ENCODE data around the gene CNTN5.

The CNTN5 gene

GRCh38 chr11:99671808-99672409 is 651.2 kb downstream of the CNTN5 start:
- TF ChIP-seq CTCF (IDR thresholded peaks at IDR 0.05) = no peak

DNA sequence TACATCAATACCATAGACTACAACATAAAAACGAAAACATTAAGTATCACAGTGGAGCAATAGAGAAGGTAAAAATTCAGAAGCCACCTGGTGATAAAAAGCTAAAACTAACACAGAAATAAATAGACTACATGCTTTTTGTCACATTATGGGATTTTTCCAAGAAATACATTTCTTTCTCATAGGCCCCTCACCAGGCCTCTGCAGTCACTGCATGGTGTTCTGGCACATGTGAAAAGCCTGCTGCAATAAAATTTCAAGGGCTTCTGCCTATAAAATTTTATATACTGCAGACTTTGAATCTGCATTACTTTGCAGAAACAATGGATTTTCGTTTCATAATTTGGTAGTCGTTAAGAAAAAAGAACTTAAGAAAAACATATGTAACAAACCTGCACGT is 655.5 kb downstream of the CNTN5 start:
- TF ChIP-seq CTCF (IDR thresholded peaks at IDR 0.05) = no peak
- H3K27me3 ChIP-seq = no peaks in the 10 kb centered on the region
- H3K9me3 ChIP-seq = no peaks in the 10 kb centered on the region
- intact Hi-C loops (cut with DNase I; ENCODE audit: low total_unique reads) = no loop called here
- H3K4me1 ChIP-seq = no peaks in the 10 kb centered on the region
- no peak overlapping the region for H3K4me3 ChIP-seq
- DNase-seq = no peak
- H3K27ac ChIP-seq = no peak overlapping the region
- no peaks in the 10 kb centered on the region for H3K36me3 ChIP-seq

More at GRCh38 chr11:99671808-99672409, 651.2 kb downstream of the CNTN5 start:
- Histone ChIP-seq H3K4me1 (no peaks in the 10 kb centered on the region), H3K36me3 (no peaks in the 10 kb centered on the region), H3K27ac (no peak overlapping the region), H3K27me3 (no peaks in the 10 kb centered on the region), H3K9me3 (no peaks in the 10 kb centered on the region), H3K4me3 (no peak overlapping the region)
- DNase-seq = no peak
- intact Hi-C loops (cut with DNase I; ENCODE audit: low total_unique reads) = no loop called here

DNA sequence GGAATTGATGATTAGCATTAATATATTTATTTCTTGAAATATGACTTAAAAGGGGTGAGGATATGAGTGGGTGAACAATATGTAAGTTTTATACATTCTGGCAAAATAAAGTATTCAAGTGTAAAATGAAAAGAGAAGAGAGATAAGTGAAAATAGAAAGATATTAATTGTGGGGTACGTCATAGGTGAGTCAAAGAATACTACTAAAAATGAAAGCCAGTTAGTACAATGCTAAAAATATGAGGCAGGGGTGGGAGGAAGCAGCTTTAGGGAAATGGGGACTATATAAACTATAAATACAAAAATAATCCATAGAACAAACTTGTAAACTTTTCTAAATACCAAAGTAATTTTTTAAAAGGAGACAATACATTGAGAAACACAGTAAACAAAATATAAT is 661.4 kb downstream of the CNTN5 start:
- TF ChIP-seq CTCF (IDR thresholded peaks at IDR 0.05) = no peak
- Histone ChIP-seq H3K27me3 (no peaks in the 10 kb centered on the region), H3K4me3 (no peak overlapping the region), H3K9me3 (no peaks in the 10 kb centered on the region), H3K4me1 (no peaks in the 10 kb centered on the region), H3K27ac (no peak overlapping the region), H3K36me3 (no peaks in the 10 kb centered on the region)
- no peak for DNase-seq
- intact Hi-C loops (cut with DNase I; ENCODE audit: low total_unique reads) = no loop called here

GRCh38 chr11:99682646-99683045 is 661.9 kb downstream of the CNTN5 start:
- intact Hi-C loops (cut with DNase I; ENCODE audit: low total_unique reads) = no loop called here
- DNase-seq = no peak
- no peaks in the 10 kb centered on the region for H3K4me1 ChIP-seq
- no peaks in the 10 kb centered on the region for H3K27me3 ChIP-seq
- H3K36me3 ChIP-seq = no peaks in the 10 kb centered on the region
- H3K27ac ChIP-seq = no peak overlapping the region
- TF ChIP-seq CTCF (IDR thresholded peaks at IDR 0.05) = no peak
- H3K4me3 ChIP-seq = no peak overlapping the region
- H3K9me3 ChIP-seq = no peaks in the 10 kb centered on the region

DNA sequence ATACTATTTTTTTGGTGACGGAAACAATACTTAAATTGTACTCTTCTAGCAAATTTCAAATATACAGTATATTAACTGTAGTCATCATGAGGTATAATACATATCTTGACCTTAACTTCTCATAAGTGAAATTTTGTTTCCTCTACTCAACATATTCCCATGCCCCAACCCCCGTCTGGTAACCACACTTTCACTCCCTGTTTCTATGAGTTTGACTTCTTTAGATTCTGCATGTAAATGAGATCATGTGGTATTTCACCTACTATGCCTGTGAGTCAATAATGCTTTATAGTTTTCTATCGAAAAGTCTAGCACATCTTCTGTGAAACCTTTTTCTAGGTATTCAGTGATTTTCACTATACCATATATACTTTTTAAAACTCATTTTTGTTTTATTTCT is 663.2 kb downstream of the CNTN5 start:
- DNase-seq = no peak
- Histone ChIP-seq H3K36me3 (no peaks in the 10 kb centered on the region), H3K9me3 (no peaks in the 10 kb centered on the region), H3K27me3 (no peaks in the 10 kb centered on the region), H3K27ac (no peak overlapping the region), H3K4me1 (no peaks in the 10 kb centered on the region), H3K4me3 (no peak overlapping the region)
- intact Hi-C loops (cut with DNase I; ENCODE audit: low total_unique reads) = no loop called here
- TF ChIP-seq CTCF (IDR thresholded peaks at IDR 0.05) = no peak

GRCh38 chr11:99686838-99687237 is 666.1 kb downstream of the CNTN5 start:
- intact Hi-C loops (cut with DNase I; ENCODE audit: low total_unique reads) = no loop called here
- Histone ChIP-seq H3K36me3 (no peaks in the 10 kb centered on the region), H3K27me3 (no peaks in the 10 kb centered on the region), H3K4me3 (no peak overlapping the region), H3K27ac (no peak overlapping the region), H3K9me3 (no peaks in the 10 kb centered on the region), H3K4me1 (no peaks in the 10 kb centered on the region)
- no peak for TF ChIP-seq CTCF (IDR thresholded peaks at IDR 0.05)
- no peak for DNase-seq
